Spleen (tissue), 7 donors: ENCODE data around the gene FILIP1L.

Experiments used
- CTCF ChIP-seq, 11 experiments: fragments of 200-600 bp in 7 of 11; fragments of 450-650 bp in 4 of 11; sonication (generic) in 4 of 11; IDR thresholded peaks in 8 of 11; conservative IDR thresholded peaks in 3 of 11; 1 replicate in 7 of 11; 2 replicates in 4 of 11; pipeline versions ENCODE4 v1.4.0 to v1.8.0; 2016 to 2021; ENCODE audit warnings: antibody characterized with exemption in 11 of 11, inconsistent platforms in 4 of 11, mild to moderate bottlenecking in 1 of 11
- POLR2A ChIP-seq, 3 donors: fragments of 450-650 bp; IDR thresholded peaks; one replicate each; pipeline ENCODE4 v1.5.1; 2017; ENCODE audit warnings: antibody characterized with exemption in 3 of 3, mild to moderate bottlenecking in 1 of 3
- donor health status: DM: no; HTN: no; CAD: no; lungs with moderate emphysema.
- donor health status: DM: no; HTN: no; CAD: no.
- donor health status: DM: no; HTN: no; CAD: no.

- TF ChIP-seq CTCF (IDR thresholded peaks at IDR 0.05 in 8 of 11, conservative IDR thresholded peaks at IDR 0.05 in 3 of 11), result no peak
- no peak for TF ChIP-seq POLR2A (IDR thresholded peaks at IDR 0.05)
Observed at GRCh38 chr3:99949956-99950670, 164.2 kb downstream of the FILIP1L start.
